ENCODE data around the gene NCKAP5. TPM values are rescaled to one million over a fixed set of nuclear protein-coding genes. Genes with fewer than 3 reads are reported as not detected.

NCKAP5 gene
- total and polyA plus RNA-seq, 8 donors, result 4.0 to 22.1 (median 14.4) TPM

GRCh38 chr2:132897111-132897510, 671.2 kb downstream of the NCKAP5 start:
- Histone ChIP-seq H3K27me3 (no peaks in the 10 kb centered on the region), H3K27ac (no peak overlapping the region), H3K36me3 (no peaks in the 10 kb centered on the region), H3K4me1 (no peaks in the 10 kb centered on the region), H3K4me3 (no peak overlapping the region), H3K9me3 (no peaks in the 10 kb centered on the region)
- DNase-seq (no peak), ATAC-seq (no peak)
- no peak for TF ChIP-seq CTCF (IDR thresholded peaks at IDR 0.05)
- intact Hi-C loops (cut with DNase I), result no loop called here

DNA sequence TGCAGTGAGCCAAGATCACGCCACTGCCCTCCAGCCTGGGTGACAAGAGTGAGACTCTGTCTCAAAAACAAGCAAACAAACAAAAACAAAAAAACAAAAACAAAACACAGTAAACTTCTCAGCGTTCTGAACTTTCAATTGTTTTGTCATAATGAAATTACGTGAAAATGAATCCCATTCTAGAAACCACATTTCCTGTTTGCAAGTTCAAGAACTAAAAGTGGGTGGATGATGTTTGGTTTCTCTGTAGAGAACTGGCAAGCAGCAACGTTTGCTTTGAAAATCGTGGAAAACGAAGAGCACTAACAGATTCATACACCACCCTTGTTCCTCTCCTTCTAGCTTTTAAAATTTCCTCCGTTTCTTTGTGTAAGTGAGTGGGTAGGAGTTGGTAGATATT, 672.2 kb downstream of the NCKAP5 start:
- Histone ChIP-seq H3K4me1 (no peaks in the 10 kb centered on the region), H3K9me3 (no peaks in the 10 kb centered on the region), H3K27me3 (no peaks in the 10 kb centered on the region), H3K27ac (no peak overlapping the region), H3K4me3 (no peak overlapping the region), H3K36me3 (no peaks in the 10 kb centered on the region)
- no peak for TF ChIP-seq CTCF (IDR thresholded peaks at IDR 0.05)
- intact Hi-C loops (cut with DNase I), result no loop called here
- DNase-seq, result no peak
- no peak for ATAC-seq

GRCh38 chr2:132891498-132891897, 676.8 kb downstream of the NCKAP5 start:
- ATAC-seq, result no peak
- Histone ChIP-seq H3K4me1 (no peaks in the 10 kb centered on the region), H3K9me3 (peaks cover 0 to 2% of the 10 kb centered on the region in 2 donors), H3K27ac (no peak overlapping the region), H3K4me3 (no peak overlapping the region), H3K36me3 (no peaks in the 10 kb centered on the region), H3K27me3 (no peaks in the 10 kb centered on the region)
- TF ChIP-seq CTCF (IDR thresholded peaks at IDR 0.05), result no peak
- DNase-seq, result no peak
- intact Hi-C loops (cut with DNase I), result no loop called here

DNA sequence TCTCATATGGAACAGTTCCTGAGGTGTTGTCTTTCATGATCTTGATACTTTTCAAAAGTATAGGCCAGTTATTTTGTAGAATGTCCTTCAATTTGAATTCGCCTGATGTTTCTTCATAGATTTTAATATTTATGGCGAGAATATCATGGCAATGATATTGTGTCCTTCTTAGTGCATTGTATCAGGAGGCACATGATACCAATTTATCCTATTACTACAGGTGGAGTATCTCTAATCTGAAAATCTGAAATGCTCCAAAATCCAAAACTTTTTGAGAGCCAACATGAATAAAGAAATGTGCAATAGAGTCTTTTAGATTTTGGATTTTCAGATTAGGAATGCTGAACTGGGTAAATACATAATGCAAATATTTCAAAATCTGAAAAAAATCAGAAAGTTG, 681.7 kb downstream of the NCKAP5 start:
- DNase-seq (no peak), ATAC-seq (no peak)
- Histone ChIP-seq H3K4me3 (no peak overlapping the region), H3K4me1 (no peaks in the 10 kb centered on the region), H3K9me3 (peaks cover 0 to 2% of the 10 kb centered on the region in 2 donors), H3K27me3 (no peaks in the 10 kb centered on the region), H3K27ac (no peak overlapping the region), H3K36me3 (no peaks in the 10 kb centered on the region)
- intact Hi-C loops (cut with DNase I), result no loop called here
- no peak for TF ChIP-seq CTCF (IDR thresholded peaks at IDR 0.05)

DNA sequence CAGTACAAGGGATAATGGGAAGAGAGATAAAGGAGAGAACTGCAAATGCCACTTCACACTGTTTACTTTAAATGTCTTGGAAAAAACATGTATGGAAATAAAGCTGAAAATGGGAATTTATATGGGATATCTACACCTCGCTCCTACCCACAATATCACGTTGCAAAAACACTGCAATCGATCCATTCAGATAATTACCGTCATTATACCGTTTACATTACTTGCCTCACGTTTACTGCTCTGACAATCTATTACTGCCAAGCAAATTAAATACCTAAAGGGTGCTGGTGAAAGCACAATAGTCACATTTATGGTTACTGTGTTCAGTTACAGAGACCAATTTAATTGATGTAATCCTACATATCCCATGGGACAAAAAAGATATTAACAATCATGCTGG, 683.6 kb downstream of the NCKAP5 start:
- H3K4me1 ChIP-seq, result no peaks in the 10 kb centered on the region
- H3K36me3 ChIP-seq, result no peaks in the 10 kb centered on the region
- ATAC-seq (no peak), DNase-seq (no peak)
- H3K27ac ChIP-seq, result no peak overlapping the region
- H3K27me3 ChIP-seq, result no peaks in the 10 kb centered on the region
- H3K9me3 ChIP-seq, result peaks cover 0 to 2% of the 10 kb centered on the region in 2 donors
- H3K4me3 ChIP-seq, result no peak overlapping the region
- no peak for TF ChIP-seq CTCF (IDR thresholded peaks at IDR 0.05)
- intact Hi-C loops (cut with DNase I), result no loop called here
